ENCODE results near the gene RGS5.

- TF ChIP-seq, protein P1, sequence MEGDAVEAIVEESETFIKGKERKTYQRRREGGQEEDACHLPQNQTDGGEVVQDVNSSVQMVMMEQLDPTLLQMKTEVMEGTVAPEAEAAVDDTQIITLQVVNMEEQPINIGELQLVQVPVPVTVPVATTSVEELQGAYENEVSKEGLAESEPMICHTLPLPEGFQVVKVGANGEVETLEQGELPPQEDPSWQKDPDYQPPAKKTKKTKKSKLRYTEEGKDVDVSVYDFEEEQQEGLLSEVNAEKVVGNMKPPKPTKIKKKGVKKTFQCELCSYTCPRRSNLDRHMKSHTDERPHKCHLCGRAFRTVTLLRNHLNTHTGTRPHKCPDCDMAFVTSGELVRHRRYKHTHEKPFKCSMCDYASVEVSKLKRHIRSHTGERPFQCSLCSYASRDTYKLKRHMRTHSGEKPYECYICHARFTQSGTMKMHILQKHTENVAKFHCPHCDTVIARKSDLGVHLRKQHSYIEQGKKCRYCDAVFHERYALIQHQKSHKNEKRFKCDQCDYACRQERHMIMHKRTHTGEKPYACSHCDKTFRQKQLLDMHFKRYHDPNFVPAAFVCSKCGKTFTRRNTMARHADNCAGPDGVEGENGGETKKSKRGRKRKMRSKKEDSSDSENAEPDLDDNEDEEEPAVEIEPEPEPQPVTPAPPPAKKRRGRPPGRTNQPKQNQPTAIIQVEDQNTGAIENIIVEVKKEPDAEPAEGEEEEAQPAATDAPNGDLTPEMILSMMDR (conservative IDR thresholded peaks at IDR 0.05; ENCODE audit: low read length) = no peak
- TF ChIP-seq EZH2phosphoT487 (IDR thresholded peaks at IDR 0.05; ENCODE audit: borderline replicate concordance, low read depth, low read length) = no peak
Observed at GRCh38 chr1:163195728-163196448, 6.8 kb downstream of the RGS5 start.

All from OCI-LY7 (cell line).